WTC11 (cell line): Measurements from ENCODE around the gene GGA1. TPM values are rescaled to one million over a fixed set of nuclear protein-coding genes. Genes with fewer than 3 reads are reported as not detected.
A peak's percentile ranks its signal among the peaks of the same experiment; 100 is the strongest.

Source experiments
- ATAC-seq: fragments of 200-7000 bp; cut with Tn5 transposase; 2 replicates; pipeline ENCODE4 v1.10.0; 2021; ENCODE audit warnings: mild to moderate bottlenecking, moderate library complexity
- CTCF ChIA-PET: fragments of 300-600 bp; sonication (Branson Sonifier 250); formaldehyde crosslinking; loops from one replicate; lab custom pipeline; 2021; ENCODE audit warnings: antibody characterized with exemption; lab: Charles Lee
- POLR2A ChIA-PET: fragments of 350-600 bp; sonication (Branson Sonifier 250); formaldehyde crosslinking; loops from one replicate; lab custom pipeline; 2021; ENCODE audit warnings: antibody characterized with exemption; lab: Charles Lee
- DNase-seq: peaks from one replicate; pipeline ENCODE4 v3.0.0; 2021; ENCODE audit warnings: low spot score
- H3K27ac Mint-ChIP-seq: 2 replicates; pipeline ENCODE4 v1.8.0; 2021; ENCODE audit warnings: mixed read lengths
- H3K27me3 Mint-ChIP-seq: 2 replicates; pipeline ENCODE4 v1.8.0; 2021; ENCODE audit warnings: low read depth, mild to moderate bottlenecking, moderate library complexity, mixed read lengths
- H3K36me3 Mint-ChIP-seq: 2 replicates; pipeline ENCODE4 v1.8.0; 2021; ENCODE audit warnings: mixed read lengths
- H3K4me1 Mint-ChIP-seq: 2 replicates; pipeline ENCODE4 v1.8.0; 2022; ENCODE audit warnings: mixed read lengths
- H3K4me3 Mint-ChIP-seq: 2 replicates; pipeline ENCODE4 v1.8.0; 2021; ENCODE audit warnings: mild to moderate bottlenecking, moderate library complexity, mixed read lengths
- H3K9me3 Mint-ChIP-seq: 2 replicates; pipeline ENCODE4 v1.8.0; 2021; ENCODE audit warnings: mixed read lengths
- ARID4B ChIP-seq: sonication (generic); formaldehyde crosslinking; IDR thresholded peaks from 2 replicates; pipeline ENCODE4 v1.8.0; 2023; ENCODE audit warnings: missing genetic modification reagents, mild to moderate bottlenecking, borderline replicate concordance
- CREM ChIP-seq: sonication (generic); formaldehyde crosslinking; IDR thresholded peaks from 2 replicates; pipeline ENCODE4 v1.8.1; 2022; ENCODE audit warnings: mild to moderate bottlenecking, missing genetic modification reagents, moderate library complexity
- ESRRA ChIP-seq: sonication (generic); formaldehyde crosslinking; IDR thresholded peaks from 2 replicates; pipeline ENCODE4 v1.8.1; 2022; ENCODE audit warnings: mild to moderate bottlenecking, missing genetic modification reagents, borderline replicate concordance
- ETV6 ChIP-seq: sonication (generic); formaldehyde crosslinking; IDR thresholded peaks from 2 replicates; pipeline ENCODE4 v1.8.1; 2022; ENCODE audit warnings: mild to moderate bottlenecking, missing genetic modification reagents
- FOXP1 ChIP-seq: sonication (generic); formaldehyde crosslinking; IDR thresholded peaks from 2 replicates; pipeline ENCODE4 v1.8.0; 2022; ENCODE audit warnings: missing genetic modification reagents, mild to moderate bottlenecking, moderate library complexity, borderline replicate concordance
- FOXP4 ChIP-seq: sonication (generic); formaldehyde crosslinking; IDR thresholded peaks from 2 replicates; pipeline ENCODE4 v1.8.0; 2022; ENCODE audit warnings: mild to moderate bottlenecking, missing genetic modification reagents
- GABPB1 ChIP-seq: sonication (generic); formaldehyde crosslinking; IDR thresholded peaks from 2 replicates; pipeline ENCODE4 v1.8.1; 2023; ENCODE audit warnings: mild to moderate bottlenecking, missing genetic modification reagents
- NFE2L1 ChIP-seq: sonication (generic); formaldehyde crosslinking; IDR thresholded peaks from 2 replicates; pipeline ENCODE4 v1.8.1; 2023; ENCODE audit warnings: missing genetic modification reagents
- NR2C2 ChIP-seq: sonication (generic); formaldehyde crosslinking; IDR thresholded peaks from 2 replicates; pipeline ENCODE4 v1.8.0; 2022; ENCODE audit warnings: mild to moderate bottlenecking, missing genetic modification reagents
- PRDM15 ChIP-seq: sonication (generic); formaldehyde crosslinking; IDR thresholded peaks from 2 replicates; pipeline ENCODE4 v1.8.0; 2022; ENCODE audit warnings: missing genetic modification reagents
- SP1 ChIP-seq: sonication (generic); formaldehyde crosslinking; conservative IDR thresholded peaks from 2 replicates; pipeline ENCODE4 v1.8.1; 2022; ENCODE audit warnings: missing genetic modification reagents
- TCF7 ChIP-seq: sonication (generic); formaldehyde crosslinking; IDR thresholded peaks from 2 replicates; pipeline ENCODE4 v1.8.0; 2022; ENCODE audit warnings: mild to moderate bottlenecking, low read depth, missing genetic modification reagents, moderate library complexity
- ZNF121 ChIP-seq: sonication (generic); formaldehyde crosslinking; IDR thresholded peaks from 2 replicates; pipeline ENCODE4 v1.8.0; 2023; ENCODE audit warnings: missing genetic modification reagents
- ZNF219 ChIP-seq: sonication (generic); formaldehyde crosslinking; IDR thresholded peaks from 2 replicates; pipeline ENCODE4 v1.8.0; 2023; ENCODE audit warnings: missing genetic modification reagents, mild to moderate bottlenecking, borderline replicate concordance
- ZNF232 ChIP-seq: sonication (generic); formaldehyde crosslinking; IDR thresholded peaks from 2 replicates; pipeline ENCODE4 v1.8.0; 2022; ENCODE audit warnings: mild to moderate bottlenecking, missing genetic modification reagents
- ZNF263 ChIP-seq: sonication (generic); formaldehyde crosslinking; IDR thresholded peaks from 2 replicates; pipeline ENCODE4 v1.8.1; 2022; ENCODE audit warnings: low read depth, mild to moderate bottlenecking, moderate library complexity, missing genetic modification reagents
- total RNA-seq: library from RNA; stranded (reverse); gene quantifications from 3 replicates; pipeline ENCODE4 v1.2.3, GENCODE V29; 2021

The GGA1 gene
- total RNA-seq, 1 experiment from 2014 or later: 66.3 TPM

- H3K9me3 Mint-ChIP-seq: no peaks in the 10 kb centered on the region
- H3K4me1 Mint-ChIP-seq: peaks cover 4% of the 10 kb centered on the region
- ATAC-seq (no peak), DNase-seq (no peak)
- ChIA-PET CTCF (interaction anchor here (1.3 to 3.6 kb wide), 3 partner anchors 8 to 31 kb away, joined by 8 to 18 read pairs (median 15); no protein-coding TSS in a partner anchor), POLR2A (interaction anchor here (0.7 kb wide), 1 partner anchor 83 kb away, joined by 5 read pairs; no protein-coding TSS in a partner anchor)
- H3K27me3 Mint-ChIP-seq: peaks cover 8% of the 10 kb centered on the region
- peak; percentile 81; the same call in 1 of the 2 replicates for TF ChIP-seq ZNF121 (CRISPR knock-in tag)
- no peak for TF ChIP-seq ZNF232 (CRISPR knock-in tag)
- no peak for TF ChIP-seq PRDM15 (CRISPR knock-in tag)
- TF ChIP-seq TCF7: no peak
- no peak for TF ChIP-seq SP1 (CRISPR knock-in tag)
- no peak for TF ChIP-seq CREM (CRISPR knock-in tag)
- TF ChIP-seq NR2C2: no peak
- TF ChIP-seq GABPB1 (CRISPR knock-in tag): no peak
- TF ChIP-seq ARID4B: no peak
- no peaks in the 10 kb centered on the region for H3K36me3 Mint-ChIP-seq
- no peak overlapping the region for H3K4me3 Mint-ChIP-seq
- no peak overlapping the region for H3K27ac Mint-ChIP-seq
Observed at GRCh38 chr22:37575490-37576003, 33.1 kb upstream of the GGA1 start.

DNA sequence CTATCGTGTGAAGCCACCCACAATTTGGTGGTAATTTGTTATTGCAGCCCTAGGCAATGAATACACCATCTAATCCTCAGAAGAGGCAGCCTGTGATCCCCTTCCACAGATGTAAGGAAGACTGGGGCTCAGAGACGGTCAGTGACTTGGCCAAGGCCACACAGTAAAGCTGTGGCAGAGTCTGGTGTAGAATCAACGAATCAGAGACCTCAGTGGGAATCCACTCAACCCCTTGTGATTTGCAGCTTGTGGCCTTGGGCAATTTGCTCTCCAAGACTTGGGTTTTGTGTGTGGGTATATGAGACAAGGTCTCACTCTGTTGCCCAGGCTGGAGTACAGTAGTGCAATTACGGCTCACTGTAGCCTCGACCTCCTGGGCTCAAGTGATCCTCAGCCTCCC is 30.6 kb upstream of the GGA1 start:
- no peak overlapping the region for H3K27ac Mint-ChIP-seq
- POLR2A ChIA-PET: no interaction called here
- peaks cover 4% of the 10 kb centered on the region; the same call in 1 of the 2 replicates for H3K27me3 Mint-ChIP-seq
- TF ChIP-seq GABPB1 (CRISPR knock-in tag) (no peak), ESRRA (CRISPR knock-in tag) (no peak)
- H3K9me3 Mint-ChIP-seq: no peaks in the 10 kb centered on the region
- no peak for DNase-seq
- no peaks in the 10 kb centered on the region for H3K36me3 Mint-ChIP-seq
- CTCF ChIA-PET: interaction anchor here (1.2 to 3.6 kb wide), 2 partner anchors 11 to 14 kb away, joined by 5 to 15 read pairs; no protein-coding TSS in a partner anchor
- no peak for ATAC-seq
- no peak overlapping the region for H3K4me3 Mint-ChIP-seq
- H3K4me1 Mint-ChIP-seq: no peaks in the 10 kb centered on the region

- POLR2A ChIA-PET: interaction anchor here (0.8 kb wide), 1 partner anchor 12 kb away, joined by 3 read pairs; no protein-coding TSS in a partner anchor
- no peak for ATAC-seq
- no peak overlapping the region for H3K4me3 Mint-ChIP-seq
- no peaks in the 10 kb centered on the region for H3K9me3 Mint-ChIP-seq
- peaks cover 4% of the 10 kb centered on the region for H3K4me1 Mint-ChIP-seq
- CTCF ChIA-PET: interaction anchor here (1.9 to 3.3 kb wide), 3 partner anchors 11 to 20 kb away, joined by 7 to 22 read pairs (median 22); no protein-coding TSS in a partner anchor
- no peak overlapping the region for H3K27ac Mint-ChIP-seq
- no peaks in the 10 kb centered on the region; the same call in 1 of the 2 replicates for H3K27me3 Mint-ChIP-seq
- no peak for DNase-seq
- H3K36me3 Mint-ChIP-seq: no peaks in the 10 kb centered on the region
- no peak for TF ChIP-seq PRDM15 (CRISPR knock-in tag)
- no peak for TF ChIP-seq ZNF219 (CRISPR knock-in tag)
- no peak for TF ChIP-seq ZNF263 (CRISPR knock-in tag)
- no peak for TF ChIP-seq NFE2L1 (CRISPR knock-in tag)
- TF ChIP-seq FOXP1 (CRISPR knock-in tag): no peak
- TF ChIP-seq ETV6 (CRISPR knock-in tag): no peak
- TF ChIP-seq FOXP4 (CRISPR knock-in tag): no peak
Observed at GRCh38 chr22:37581504-37581903, 27.1 kb upstream of the GGA1 start.
